ENCODE data around the gene SAT2. TPM values are rescaled to one million over a fixed set of nuclear protein-coding genes. Genes with fewer than 3 reads are reported as not detected.

Gene SAT2
- total and polyA plus RNA-seq, 10 of the 15 experiments (the other 5 are each of a cell fraction or from before 2014, with no cell fraction given): 14.6 to 44.0 (median 27.9) TPM

GRCh38 chr17:7654832-7655540 is 27.4 kb upstream of the SAT2 start:
- Histone ChIP-seq H3K9me3 (replicated peaks; ENCODE audit: control insufficient read depth, insufficient read depth, low read length) (no peaks in the 10 kb centered on the region), H3K36me3 (ENCODE audit: control insufficient read depth in 2 of 2, insufficient read depth in 2 of 2, low read length in 1 of 2) (no peaks in the 10 kb centered on the region), H3K27me3 (replicated peaks in 1 of 2; ENCODE audit: control insufficient read depth in 2 of 2, insufficient read depth in 2 of 2, low read length in 1 of 2) (peaks cover 5 to 11% of the 10 kb centered on the region in 2 experiments), H3K4me1 (ENCODE audit: control insufficient read depth, insufficient read depth, low read length) (peaks cover 3% of the 10 kb centered on the region; the same call in 1 of the 2 replicates), H3K27ac (ENCODE audit: control insufficient read depth, insufficient read depth) (no peak overlapping the region), H2AFZ (ENCODE audit: control insufficient read depth, low read depth, low read length) (no peak overlapping the region), H3K79me2 (ENCODE audit: control insufficient read depth, insufficient read depth, low read length) (no peaks in the 10 kb centered on the region), H4K20me1 (ENCODE audit: control insufficient read depth, insufficient read depth) (no peaks in the 10 kb centered on the region), H3K4me2 (ENCODE audit: control insufficient read depth, insufficient read depth) (no peak overlapping the region), H3K9ac (ENCODE audit: control insufficient read depth, insufficient read depth, low read length) (no peak overlapping the region), H3K4me3 (no peak overlapping the region)
- ChIA-PET CTCF (interaction anchor here (0.9 to 1.0 kb wide), 3 partner anchors 12 to 32 kb away, joined by 3 to 5 read pairs (median 3); partner anchors contain the start of gene TP53), POLR2A (no interaction called here), RAD21 (ENCODE audit: unreplicated experiment) (interaction anchor here (0.9 kb wide), 1 partner anchor 33 kb away, joined by 4 read pairs; the partner anchor contains the start of genes TP53 and WRAP53), SMC1A (ENCODE audit: uncharacterized antibody, unreplicated experiment) (no interaction called here)
- in situ Hi-C loops (cut with MboI): no loop called here
- WGBS (ENCODE audit: insufficient coverage, insufficient replicate concordance, low lambda C conversion rate, missing lambda C conversion rate): 48% methylated on average over 16 of the region's 16 CpGs
- BruUV-seq (replicated peaks): no TSS peak
- no peak for TF ChIP-seq BCLAF1 (IDR thresholded peaks at IDR 0.05)
- no peak for TF ChIP-seq RFX5 (IDR thresholded peaks at IDR 0.05; ENCODE audit: low read depth, low read length)
- no peak for TF ChIP-seq FOXM1 (IDR thresholded peaks at IDR 0.05; ENCODE audit: low read depth, low read length)
- no peak for TF ChIP-seq TCF12 (IDR thresholded peaks at IDR 0.05; ENCODE audit: low read depth, low read length)
- no peak for TF ChIP-seq RBBP5 (conservative IDR thresholded peaks at IDR 0.05)
- DNase-seq (ENCODE audit: low read depth, low spot score) (no peak), ATAC-seq (no peak; the same call in 2 of the 3 replicates), FAIRE-seq (no peak)
- intact Hi-C loops (cut with micrococcal nuclease; ENCODE audit: unreplicated experiment): no loop called here

Measured in GM12878 (cell line).